Neuronal stem cell (in vitro differentiated cells): Measurements from ENCODE around the gene HTATSF1.

Experiments used
- DNase-seq: peaks from one replicate; pipeline ENCODE4 v3.0.0-alpha.2; 2013; ENCODE audit warnings: low spot score
- H2AFZ ChIP-seq: one replicate; pipeline ENCODE4 v1.6.1; 2013; ENCODE audit warnings: mild to moderate bottlenecking, low read length, inconsistent platforms
- H2AK5ac ChIP-seq: 2 replicates; pipeline ENCODE4 v1.6.1; 2013; ENCODE audit warnings: low read depth, mild to moderate bottlenecking, inconsistent platforms, low read length, moderate library complexity, mixed read lengths
- H2BK120ac ChIP-seq: 2 replicates; pipeline ENCODE4 v1.6.1; 2013; ENCODE audit warnings: low read depth, mild to moderate bottlenecking, inconsistent platforms, low read length, moderate library complexity, mixed read lengths
- H2BK12ac ChIP-seq: one replicate; pipeline ENCODE4 v1.6.1; 2013; ENCODE audit warnings: low read length, inconsistent platforms
- H2BK15ac ChIP-seq: 2 replicates; pipeline ENCODE4 v1.6.1; 2013; ENCODE audit warnings: mild to moderate bottlenecking, low read length, inconsistent platforms, mixed read lengths
- H2BK5ac ChIP-seq: one replicate; pipeline ENCODE4 v1.6.1; 2013; ENCODE audit warnings: inconsistent platforms, mild to moderate bottlenecking, low read length, moderate library complexity
- H3K14ac ChIP-seq: one replicate; pipeline ENCODE4 v1.6.1; 2013; ENCODE audit warnings: low read length, inconsistent platforms
- H3K18ac ChIP-seq: 2 replicates; pipeline ENCODE4 v1.6.1; 2013; ENCODE audit warnings: low read length, inconsistent platforms
- H3K23ac ChIP-seq: 2 replicates; pipeline ENCODE4 v1.6.1; 2013; ENCODE audit warnings: low read depth, mild to moderate bottlenecking, mixed read lengths, low read length, inconsistent platforms; ENCODE audit not compliant: poor library complexity
- H3K27ac ChIP-seq: replicated peaks from 3 replicates; pipeline ENCODE4 v1.5.1; 2013; ENCODE audit warnings: low read length, inconsistent platforms
- H3K27me3 ChIP-seq, 3 experiments: 2 replicates each; pipeline ENCODE4 v1.6.1; 2013; ENCODE audit warnings: low read length in 3 of 3, mild to moderate bottlenecking in 2 of 3, inconsistent platforms in 1 of 3, low read depth in 1 of 3, mixed read lengths in 1 of 3, moderate library complexity in 1 of 3; ENCODE audit not compliant: control insufficient read depth in 3 of 3, insufficient read depth in 3 of 3
- H3K36me3 ChIP-seq, 2 donors: replicated peaks in 1 of 2; 2 replicates each; pipeline ENCODE4 v1.6.1; 2013; ENCODE audit warnings: low read length in 2 of 2; ENCODE audit not compliant: control insufficient read depth in 2 of 2, insufficient read depth in 2 of 2
- H3K4ac ChIP-seq: 2 replicates; pipeline ENCODE4 v1.6.1; 2013; ENCODE audit warnings: inconsistent platforms, mild to moderate bottlenecking, low read length, moderate library complexity
- H3K4me1 ChIP-seq, 2 donors: 1 replicate in 1 of 2; 2 replicates in 1 of 2; pipeline ENCODE4 v1.6.1; 2013; ENCODE audit warnings: low read length in 2 of 2, low read depth in 1 of 2; ENCODE audit not compliant: control insufficient read depth in 2 of 2, insufficient read depth in 1 of 2
- H3K4me2 ChIP-seq: one replicate; pipeline ENCODE4 v1.6.1; 2013; ENCODE audit warnings: mild to moderate bottlenecking, low read length, inconsistent platforms; ENCODE audit not compliant: insufficient read depth, poor library complexity, severe bottlenecking
- H3K4me3 ChIP-seq, 2 donors: 2 replicates each; pipeline ENCODE4 v1.5.1; 2013; ENCODE audit warnings: low read length in 2 of 2, mild to moderate bottlenecking in 2 of 2, inconsistent platforms in 1 of 2, moderate library complexity in 1 of 2
- H3K79me1 ChIP-seq: one replicate; pipeline ENCODE4 v1.6.1; 2013; ENCODE audit warnings: low read depth, mild to moderate bottlenecking, inconsistent platforms, low read length, moderate library complexity
- H3K9ac ChIP-seq: one replicate; pipeline ENCODE4 v1.6.1; 2013; ENCODE audit warnings: mild to moderate bottlenecking, low read depth, low read length, inconsistent platforms; ENCODE audit not compliant: poor library complexity
- H3K9me3 ChIP-seq, 2 donors: replicated peaks in 1 of 2; 2 replicates each; pipeline versions ENCODE3 to v1.6.1; 2013; ENCODE audit warnings: low read length in 2 of 2, mild to moderate bottlenecking in 2 of 2, inconsistent platforms in 1 of 2, low read depth in 1 of 2, mixed read lengths in 1 of 2, moderate library complexity in 1 of 2; ENCODE audit not compliant: control insufficient read depth in 2 of 2, insufficient read depth in 1 of 2
- H4K8ac ChIP-seq: one replicate; pipeline ENCODE4 v1.6.1; 2013; ENCODE audit warnings: low read depth, mild to moderate bottlenecking, inconsistent platforms, low read length, moderate library complexity
- H4K91ac ChIP-seq: one replicate; pipeline ENCODE4 v1.6.1; 2013; ENCODE audit warnings: low read length, low read depth, mild to moderate bottlenecking, inconsistent platforms; ENCODE audit not compliant: poor library complexity
- WGBS, 2 donors: extraction: QIAGEN DNeasy Blood & Tissue Kit; methylation state at CpG; one replicate each; pipeline ENCODE4 v1.1.7; 2013; ENCODE audit warnings: missing lambda C conversion rate in 2 of 2, mixed read lengths in 1 of 2; ENCODE audit not compliant: insufficient read length in 2 of 2, insufficient replicate concordance in 1 of 2; ENCODE audit errors: extremely low coverage in 2 of 2; 5-methylcytosine and 5-hydroxymethylcytosine counted together

Gene HTATSF1

DNA sequence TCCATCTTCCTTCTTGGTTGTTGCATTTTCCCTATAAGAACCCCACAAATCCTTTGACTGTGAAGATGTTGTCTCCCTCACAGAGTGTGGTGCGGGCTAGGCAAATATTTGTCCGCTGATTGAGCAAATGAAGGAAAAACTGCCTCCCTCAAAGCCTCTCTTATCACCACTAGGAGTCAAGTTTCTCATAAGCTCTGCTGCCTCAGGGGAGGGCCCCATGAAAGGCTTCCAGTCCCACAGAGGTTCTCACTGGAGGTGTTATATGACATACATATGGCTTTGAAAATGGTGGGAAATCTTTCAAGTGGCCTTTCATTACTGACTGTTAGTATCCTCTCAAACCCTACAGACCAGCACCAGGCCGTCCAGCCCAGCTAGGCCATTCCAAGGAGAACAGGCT lies 43.9 kb downstream of the HTATSF1 start:
- Histone ChIP-seq H3K27me3 (peaks cover 0 to 8% (median 0%) of the 10 kb centered on the region in 3 experiments), H2AFZ (no peak overlapping the region), H3K4me1 (no peaks in the 10 kb centered on the region), H2BK12ac (no peak overlapping the region), H2AK5ac (no peak overlapping the region), H3K4me2 (no peak overlapping the region), H3K4ac (no peak overlapping the region), H4K8ac (no peak overlapping the region), H3K79me1 (no peaks in the 10 kb centered on the region), H2BK120ac (no peak overlapping the region), H3K27ac (no peak overlapping the region), H3K23ac (no peak overlapping the region), H3K4me3 (no peak overlapping the region), H4K91ac (no peak overlapping the region), H2BK15ac (no peak overlapping the region), H3K14ac (no peak overlapping the region), H3K9ac (no peak overlapping the region), H3K36me3 (no peaks in the 10 kb centered on the region), H3K9me3 (no peaks in the 10 kb centered on the region), H3K18ac (no peak overlapping the region), H2BK5ac (no peak overlapping the region)
- DNase-seq, result no peak
- no CpG with 5 or more reads among the region's 3 CpGs for WGBS, 2 donors

DNA sequence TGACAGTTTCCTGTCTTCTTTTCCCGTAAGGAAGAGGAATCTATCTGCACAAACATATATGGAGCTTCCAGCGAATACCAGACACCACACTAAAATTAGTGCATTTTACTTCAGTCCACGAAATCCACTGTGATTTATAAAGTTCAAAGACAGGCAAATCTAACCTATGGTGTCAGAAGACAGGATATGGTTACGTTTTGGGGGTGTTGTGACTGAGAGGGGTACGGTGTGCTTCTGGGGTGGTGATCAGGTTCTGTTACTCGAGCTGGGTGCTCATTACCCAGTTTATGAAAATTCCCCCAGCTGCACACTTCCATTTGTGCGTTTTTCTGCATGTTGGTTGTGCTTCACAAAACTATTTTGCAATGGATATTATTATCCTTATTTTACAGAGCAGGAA lies 44.9 kb downstream of the HTATSF1 start:
- H3K9ac ChIP-seq, result no peak overlapping the region
- H3K23ac ChIP-seq, result no peak overlapping the region
- no peak overlapping the region for H3K18ac ChIP-seq
- H2BK12ac ChIP-seq, result no peak overlapping the region
- H3K4ac ChIP-seq, result no peak overlapping the region
- H2BK15ac ChIP-seq, result no peak overlapping the region
- no peak overlapping the region for H4K8ac ChIP-seq
- no peak overlapping the region for H4K91ac ChIP-seq
- no peak overlapping the region for H2BK5ac ChIP-seq
- no peaks in the 10 kb centered on the region for H3K36me3 ChIP-seq
- no peak overlapping the region for H3K27ac ChIP-seq
- WGBS, 2 donors, result no CpG with 5 or more reads among the region's 7 CpGs
- no peak overlapping the region for H3K14ac ChIP-seq
- H2AK5ac ChIP-seq, result no peak overlapping the region
- H3K4me1 ChIP-seq, result no peaks in the 10 kb centered on the region
- H2AFZ ChIP-seq, result no peak overlapping the region
- H3K4me3 ChIP-seq, result no peak overlapping the region
- DNase-seq, result no peak
- peaks cover 0 to 12% (median 0%) of the 10 kb centered on the region in 3 experiments for H3K27me3 ChIP-seq
- H3K79me1 ChIP-seq, result no peaks in the 10 kb centered on the region
- no peaks in the 10 kb centered on the region for H3K9me3 ChIP-seq
- H3K4me2 ChIP-seq, result no peak overlapping the region
- H2BK120ac ChIP-seq, result no peak overlapping the region

DNA sequence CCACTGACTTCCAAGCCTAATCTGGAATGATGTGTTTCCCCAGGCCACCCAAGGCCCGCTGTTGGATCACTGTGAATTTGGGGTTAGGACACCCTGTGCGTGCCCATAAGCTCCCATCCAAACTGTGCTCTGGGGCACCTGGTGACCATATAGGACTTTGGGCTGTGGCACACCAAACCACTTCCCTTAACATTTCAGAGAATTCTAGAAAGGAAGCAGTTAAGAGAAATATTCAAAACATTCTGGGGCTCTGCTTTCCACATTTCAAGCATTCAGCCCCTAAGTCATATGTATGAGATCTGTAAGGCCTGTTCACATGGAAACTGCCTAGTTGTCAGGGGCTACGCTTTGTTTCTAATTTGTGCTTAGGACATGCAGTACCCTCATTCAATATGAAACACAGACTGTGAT lies 49.0 kb downstream of the HTATSF1 start:
- no peak overlapping the region for H3K27ac ChIP-seq
- H3K14ac ChIP-seq, result no peak overlapping the region
- H2BK5ac ChIP-seq, result no peak overlapping the region
- no CpG with 5 or more reads among the region's 3 CpGs for WGBS, 2 donors
- no peaks in the 10 kb centered on the region for H3K4me1 ChIP-seq
- H2AK5ac ChIP-seq, result no peak overlapping the region
- H2AFZ ChIP-seq, result no peak overlapping the region
- no peaks in the 10 kb centered on the region for H3K36me3 ChIP-seq
- no peak for DNase-seq
- no peak overlapping the region for H3K4me3 ChIP-seq
- H4K8ac ChIP-seq, result no peak overlapping the region
- H3K23ac ChIP-seq, result no peak overlapping the region
- no peak overlapping the region for H3K18ac ChIP-seq
- no peak overlapping the region for H3K4ac ChIP-seq
- H3K9ac ChIP-seq, result no peak overlapping the region
- no peak overlapping the region for H2BK12ac ChIP-seq
- no peaks in the 10 kb centered on the region for H3K79me1 ChIP-seq
- no peak overlapping the region for H4K91ac ChIP-seq
- H3K9me3 ChIP-seq, result no peaks in the 10 kb centered on the region
- no peak overlapping the region for H3K4me2 ChIP-seq
- no peak overlapping the region for H2BK15ac ChIP-seq
- H3K27me3 ChIP-seq, result peaks cover 0 to 26% (median 0%) of the 10 kb centered on the region in 3 experiments
- no peak overlapping the region for H2BK120ac ChIP-seq

DNA sequence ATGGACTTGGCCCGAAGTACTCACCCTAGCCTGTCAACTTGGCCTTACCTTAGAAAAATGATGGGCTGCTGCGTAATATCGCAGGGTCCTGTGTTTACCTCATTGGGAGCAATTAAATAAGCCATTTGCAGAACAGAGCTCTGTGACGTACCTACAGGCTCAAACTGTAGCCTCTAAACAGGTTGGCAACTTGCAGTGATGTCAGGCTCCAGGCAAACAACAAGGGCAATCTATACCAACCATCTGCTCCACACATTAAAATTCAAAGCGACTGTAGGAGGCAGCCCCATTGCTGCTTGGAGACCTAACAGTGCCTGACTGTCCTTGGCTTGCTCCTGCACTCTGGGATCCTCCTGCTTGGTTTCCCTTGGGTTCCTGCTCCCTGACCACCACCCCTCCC lies 51.8 kb downstream of the HTATSF1 start:
- H3K9ac ChIP-seq, result no peak overlapping the region
- H3K27me3 ChIP-seq, result peaks cover 0 to 24% (median 0%) of the 10 kb centered on the region in 3 experiments

More for the DNA sequence above, 51.8 kb downstream of the HTATSF1 start:
- Histone ChIP-seq H2BK5ac (no peak overlapping the region), H4K8ac (no peak overlapping the region), H3K4me3 (no peak overlapping the region), H3K4me1 (no peaks in the 10 kb centered on the region), H2AK5ac (no peak overlapping the region), H3K14ac (no peak overlapping the region), H2BK15ac (no peak overlapping the region), H4K91ac (no peak overlapping the region), H3K4ac (no peak overlapping the region), H3K36me3 (no peaks in the 10 kb centered on the region), H3K4me2 (no peak overlapping the region), H2BK12ac (no peak overlapping the region), H3K79me1 (no peaks in the 10 kb centered on the region), H3K23ac (no peak overlapping the region), H3K27ac (no peak overlapping the region), H2BK120ac (no peak overlapping the region), H3K9me3 (no peaks in the 10 kb centered on the region), H2AFZ (no peak overlapping the region), H3K18ac (no peak overlapping the region)
- WGBS, 2 donors, result no CpG with 5 or more reads among the region's 5 CpGs
- no peak for DNase-seq
